Activated gamma-delta T cell treated with anti-CD3 and anti-CD28 coated beads, Interleukin-2, amount 50 U/mL, for 16 hours (primary cell): ENCODE data around the gene MAP3K8.
A peak's percentile ranks its signal among the peaks of the same experiment; 100 is the strongest.

Experiments used
- DNase-seq: peaks from one replicate; pipeline ENCODE4 v3.0.0-alpha.2; 2020; ENCODE audit warnings: low read depth

The MAP3K8 gene

GRCh38 chr10:30490289-30491000 lies 56.5 kb downstream of the MAP3K8 start:
- DNase-seq, result no peak

DNA sequence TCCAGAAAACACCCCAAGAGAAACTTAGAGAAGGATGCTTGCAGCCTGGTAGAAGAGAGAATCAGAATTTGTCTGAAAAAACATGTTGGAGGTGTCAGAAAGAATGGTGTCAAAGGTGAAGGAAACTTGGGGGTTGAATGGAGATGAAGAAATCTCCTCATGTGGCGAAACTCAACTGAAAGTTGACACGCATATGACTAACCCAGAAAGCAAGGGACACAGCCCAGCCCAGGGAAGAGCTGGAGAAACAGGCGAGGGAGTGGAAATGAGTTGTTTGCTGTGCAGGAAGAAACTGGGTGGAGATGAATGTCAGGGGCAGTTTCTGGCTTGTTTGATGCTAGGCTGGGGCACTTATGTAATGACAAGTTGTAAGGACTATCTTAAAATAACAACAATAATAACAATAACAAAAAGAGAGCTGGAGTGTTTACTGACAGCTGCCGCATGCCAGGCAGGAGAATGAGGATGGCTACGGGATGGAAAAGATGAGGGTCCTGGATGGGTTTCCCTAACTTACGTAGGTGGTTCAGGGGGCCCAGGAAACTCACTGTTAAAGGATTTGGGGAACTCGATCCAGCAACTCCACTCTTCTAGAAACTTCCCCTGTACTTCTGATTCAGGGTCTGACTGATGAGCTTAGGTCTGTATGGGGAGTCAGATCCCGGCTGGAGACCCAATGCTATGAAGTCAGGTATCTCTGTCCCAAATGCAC lies 57.4 kb downstream of the MAP3K8 start:
- DNase-seq, result no peak

- DNase-seq, result no peak
Measured at GRCh38 chr10:30491916-30492515, 58.0 kb downstream of the MAP3K8 start.

GRCh38 chr10:30493609-30494530 lies 59.9 kb downstream of the MAP3K8 start:
- no peak for DNase-seq

- DNase-seq, result no peak
Measured at GRCh38 chr10:30494558-30494957, 60.6 kb downstream of the MAP3K8 start.

DNA sequence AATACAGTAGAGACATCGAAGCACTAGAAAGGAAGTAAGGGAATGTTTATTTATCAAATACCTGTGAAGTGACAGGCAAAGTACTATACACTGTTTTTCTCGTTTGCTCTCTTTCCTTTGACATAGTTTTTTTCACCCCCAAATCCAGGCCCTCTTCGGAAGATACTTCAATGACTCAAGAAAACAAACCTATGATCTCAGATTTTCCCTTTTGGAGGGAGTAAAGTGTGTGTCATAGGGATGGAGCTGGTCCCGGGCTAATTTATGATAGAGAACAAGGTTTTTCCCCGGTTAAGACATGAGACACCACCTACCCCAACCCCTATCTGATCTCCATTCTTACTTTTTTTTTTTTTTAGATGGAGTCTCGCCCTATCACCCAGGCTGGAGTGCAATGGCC lies 61.7 kb downstream of the MAP3K8 start:
- DNase-seq, result no peak

DNA sequence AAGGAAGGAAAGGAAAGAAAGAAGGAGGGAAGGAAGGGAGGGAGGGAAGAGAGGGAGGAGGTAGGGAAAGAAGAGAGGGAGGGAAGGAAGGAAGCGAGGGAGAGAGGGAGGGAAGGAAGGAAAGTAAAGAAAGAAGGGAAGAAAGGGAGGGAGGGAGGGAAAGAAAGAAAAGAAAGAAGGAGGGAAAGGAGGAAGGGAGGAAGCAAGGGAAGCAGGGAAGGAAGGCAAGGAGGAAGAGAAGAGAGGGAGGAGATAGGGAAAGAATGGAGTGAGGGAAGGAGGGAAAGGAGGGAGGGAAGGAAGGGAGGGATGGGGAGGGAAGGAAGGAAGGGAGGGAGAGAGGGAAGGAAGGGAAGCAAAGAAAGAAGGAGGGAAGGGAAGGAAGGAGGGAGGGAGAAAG lies 65.8 kb downstream of the MAP3K8 start:
- no peak for DNase-seq

DNA sequence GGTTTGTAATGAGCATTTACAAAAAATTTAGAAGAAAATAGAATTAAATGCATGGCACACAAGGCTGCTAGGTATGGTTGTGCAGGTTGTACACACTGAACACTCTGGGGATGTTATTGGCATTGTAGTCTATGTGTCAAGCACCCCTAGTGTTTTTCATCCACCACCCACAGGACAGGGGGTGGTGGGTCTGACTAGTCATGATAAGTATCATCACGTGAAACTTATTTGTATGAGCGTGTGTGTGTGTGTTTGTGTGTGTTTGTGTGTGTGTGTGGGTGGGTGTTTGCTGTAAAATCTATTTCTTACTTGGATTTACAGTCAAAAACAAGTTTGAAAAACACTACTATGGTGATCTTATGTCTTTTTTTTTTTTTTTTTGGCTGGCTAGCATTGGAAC lies 66.5 kb downstream of the MAP3K8 start:
- DNase-seq, result no peak

- DNase-seq, result no peak
Measured at GRCh38 chr10:30500963-30501504, 67.0 kb downstream of the MAP3K8 start.

- peak; percentile 25 for DNase-seq
Measured at GRCh38 chr10:30502266-30503060, 68.5 kb downstream of the MAP3K8 start.

- DNase-seq, result no peak
Measured at GRCh38 chr10:30503700-30504266, 69.8 kb downstream of the MAP3K8 start.

DNA sequence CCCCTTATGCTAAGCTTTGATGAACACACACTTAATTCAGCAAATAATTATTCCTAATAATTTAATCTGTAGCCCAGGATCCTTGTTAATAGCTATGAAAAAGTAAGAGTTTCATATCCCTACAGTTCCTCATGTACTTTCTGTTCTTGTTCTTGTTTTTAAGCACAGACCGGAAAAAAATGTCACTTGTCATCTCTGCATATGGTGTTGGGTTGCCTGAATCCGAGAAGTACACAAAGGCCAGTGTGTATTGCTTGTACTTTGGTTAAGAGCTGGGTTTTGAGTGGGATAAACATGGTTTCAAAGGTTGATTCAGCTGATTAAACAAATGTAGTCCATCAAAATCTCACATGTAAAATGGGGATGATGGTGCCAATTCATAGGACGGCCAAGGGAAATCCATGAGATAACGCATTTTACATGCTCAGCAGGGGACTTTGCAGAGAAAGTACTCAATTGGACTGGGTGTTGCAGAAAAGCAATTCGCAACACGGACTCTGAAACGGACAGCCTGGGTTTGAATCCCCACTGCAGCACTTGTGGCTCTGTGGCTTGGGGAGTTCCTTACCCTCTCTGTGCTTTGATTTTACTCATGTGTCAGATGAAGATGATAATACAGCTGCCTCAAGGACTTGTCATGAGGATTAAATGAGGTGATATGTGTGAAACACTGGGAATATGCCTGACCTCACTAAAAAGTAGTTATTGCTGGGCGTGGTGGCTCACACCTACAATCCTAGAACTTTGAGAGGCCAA lies 71.7 kb downstream of the MAP3K8 start:
- DNase-seq, result no peak

DNA sequence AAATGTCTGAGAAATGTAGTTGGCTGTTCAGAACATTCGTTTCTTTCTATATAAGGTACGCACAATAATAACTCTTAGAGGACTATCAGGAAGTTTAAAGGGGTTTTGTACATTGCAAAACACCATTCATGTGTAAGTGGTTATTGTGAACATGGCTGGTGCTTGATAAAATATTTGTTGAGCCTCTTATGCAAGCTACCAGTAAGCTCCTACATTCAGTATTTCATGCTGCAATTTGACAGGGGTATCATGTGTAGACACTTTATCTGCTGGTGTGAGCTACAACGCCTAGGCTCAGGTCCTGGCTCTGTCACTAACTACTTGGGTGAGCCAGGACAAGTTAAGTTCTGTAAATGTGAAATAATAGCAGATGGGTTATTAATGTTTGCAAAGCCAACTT lies 75.5 kb downstream of the MAP3K8 start:
- no peak for DNase-seq

- no peak for DNase-seq
Measured at GRCh38 chr10:30510184-30510931, 76.4 kb downstream of the MAP3K8 start.

GRCh38 chr10:30510932-30511700 lies 77.1 kb downstream of the MAP3K8 start:
- DNase-seq, result no peak
